ENCODE results near the gene ACTL7B.

DNA sequence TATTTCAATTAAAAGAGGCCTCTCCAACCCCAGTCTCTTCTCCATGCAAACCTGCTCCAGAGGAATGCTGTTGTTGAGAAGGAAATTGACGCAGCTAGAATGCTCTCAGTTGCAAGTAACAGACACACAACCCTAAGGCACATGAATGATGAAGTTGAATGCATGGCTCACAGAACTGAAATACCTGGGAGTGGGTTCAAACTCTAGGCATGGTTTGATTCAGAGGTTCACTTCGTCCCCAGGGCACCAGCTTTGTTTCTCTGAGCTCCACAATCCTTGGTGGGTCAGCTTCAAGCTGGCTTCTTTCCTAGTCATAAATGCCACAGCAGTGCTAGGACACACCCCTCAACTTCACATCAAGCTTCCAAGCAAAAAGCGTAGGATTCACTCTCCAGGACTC lies 4.6 kb downstream of the ACTL7B start:
- TF ChIP-seq CTCF (IDR thresholded peaks at IDR 0.05) (no peak), POLR2AphosphoS5 (IDR thresholded peaks at IDR 0.05) (no peak), POLR2A (IDR thresholded peaks at IDR 0.05) (no peak)

Data from breast epithelium (tissue), 3 donors.